ENCODE results near the gene HOXC10.

HOXC10 gene

GRCh38 chr12:53952871-53953734 lies 31.8 kb upstream of the HOXC10 start:
- H3K27ac ChIP-seq: no peak overlapping the region
- TF ChIP-seq, protein P1, sequence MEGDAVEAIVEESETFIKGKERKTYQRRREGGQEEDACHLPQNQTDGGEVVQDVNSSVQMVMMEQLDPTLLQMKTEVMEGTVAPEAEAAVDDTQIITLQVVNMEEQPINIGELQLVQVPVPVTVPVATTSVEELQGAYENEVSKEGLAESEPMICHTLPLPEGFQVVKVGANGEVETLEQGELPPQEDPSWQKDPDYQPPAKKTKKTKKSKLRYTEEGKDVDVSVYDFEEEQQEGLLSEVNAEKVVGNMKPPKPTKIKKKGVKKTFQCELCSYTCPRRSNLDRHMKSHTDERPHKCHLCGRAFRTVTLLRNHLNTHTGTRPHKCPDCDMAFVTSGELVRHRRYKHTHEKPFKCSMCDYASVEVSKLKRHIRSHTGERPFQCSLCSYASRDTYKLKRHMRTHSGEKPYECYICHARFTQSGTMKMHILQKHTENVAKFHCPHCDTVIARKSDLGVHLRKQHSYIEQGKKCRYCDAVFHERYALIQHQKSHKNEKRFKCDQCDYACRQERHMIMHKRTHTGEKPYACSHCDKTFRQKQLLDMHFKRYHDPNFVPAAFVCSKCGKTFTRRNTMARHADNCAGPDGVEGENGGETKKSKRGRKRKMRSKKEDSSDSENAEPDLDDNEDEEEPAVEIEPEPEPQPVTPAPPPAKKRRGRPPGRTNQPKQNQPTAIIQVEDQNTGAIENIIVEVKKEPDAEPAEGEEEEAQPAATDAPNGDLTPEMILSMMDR (conservative IDR thresholded peaks at IDR 0.05): no peak

- H3K27ac ChIP-seq: no peak overlapping the region
- TF ChIP-seq, protein P1 (conservative IDR thresholded peaks at IDR 0.05): no peak
These were observed 30.9 kb upstream of the HOXC10 start for GRCh38 chr12:53953831-53954693.

DNA sequence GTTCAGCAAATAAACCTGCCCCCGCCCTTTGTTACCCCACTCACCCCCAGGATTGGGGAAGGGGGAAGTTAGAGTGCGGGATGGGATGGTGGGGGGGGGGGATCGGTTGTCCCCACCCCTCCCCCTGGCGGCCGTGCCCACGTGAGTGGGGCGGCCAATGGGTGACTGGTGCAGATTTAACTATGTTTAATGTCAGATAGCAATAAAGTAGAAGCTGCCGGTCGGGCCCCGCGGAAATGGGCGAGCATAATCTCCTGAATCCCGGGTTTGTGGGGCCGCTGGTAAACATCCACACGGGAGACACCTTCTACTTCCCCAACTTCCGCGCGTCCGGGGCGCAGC lies 30.3 kb upstream of the HOXC10 start, which contains the start of gene HOXC12:
HOXC12 (plus strand) TSS at position 210 of the 342 bp plus-strand sequence; CDS start at position 237, 27 bp downstream.
- H3K27ac ChIP-seq: no peak within 1 kb of the TSS
- TF ChIP-seq, protein P1 (conservative IDR thresholded peaks at IDR 0.05): no peak

DNA sequence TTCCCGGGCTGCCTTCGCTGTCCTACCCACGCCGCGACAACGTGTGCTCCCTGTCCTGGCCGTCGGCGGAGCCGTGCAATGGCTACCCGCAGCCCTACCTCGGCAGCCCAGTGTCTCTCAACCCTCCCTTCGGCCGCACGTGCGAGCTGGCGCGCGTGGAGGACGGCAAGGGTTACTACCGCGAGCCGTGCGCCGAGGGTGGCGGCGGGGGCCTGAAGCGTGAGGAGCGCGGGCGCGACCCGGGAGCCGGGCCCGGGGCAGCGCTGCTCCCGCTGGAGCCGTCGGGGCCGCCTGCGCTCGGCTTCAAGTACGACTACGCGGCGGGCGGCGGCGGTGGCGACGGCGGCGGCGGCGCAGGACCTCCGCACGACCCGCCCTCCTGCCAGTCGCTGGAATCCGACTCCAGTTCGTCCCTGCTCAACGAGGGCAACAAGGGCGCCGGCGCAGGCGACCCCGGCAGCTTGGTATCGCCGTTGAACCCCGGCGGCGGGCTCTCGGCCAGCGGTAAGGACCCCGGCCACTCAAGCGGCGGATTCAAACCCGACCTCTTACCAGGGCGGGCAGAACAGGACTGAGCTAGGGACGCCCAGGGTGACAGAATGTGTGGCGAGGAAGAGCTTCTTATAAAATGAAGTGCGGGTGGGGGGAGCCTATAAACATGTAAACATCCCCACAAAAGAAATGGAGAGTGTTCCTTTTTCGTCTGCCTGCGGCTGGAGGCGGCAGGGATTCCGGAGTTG lies 29.7 kb upstream of the HOXC10 start:
- TF ChIP-seq, protein P1 (conservative IDR thresholded peaks at IDR 0.05): no peak
- no peak overlapping the region for H3K27ac ChIP-seq

DNA sequence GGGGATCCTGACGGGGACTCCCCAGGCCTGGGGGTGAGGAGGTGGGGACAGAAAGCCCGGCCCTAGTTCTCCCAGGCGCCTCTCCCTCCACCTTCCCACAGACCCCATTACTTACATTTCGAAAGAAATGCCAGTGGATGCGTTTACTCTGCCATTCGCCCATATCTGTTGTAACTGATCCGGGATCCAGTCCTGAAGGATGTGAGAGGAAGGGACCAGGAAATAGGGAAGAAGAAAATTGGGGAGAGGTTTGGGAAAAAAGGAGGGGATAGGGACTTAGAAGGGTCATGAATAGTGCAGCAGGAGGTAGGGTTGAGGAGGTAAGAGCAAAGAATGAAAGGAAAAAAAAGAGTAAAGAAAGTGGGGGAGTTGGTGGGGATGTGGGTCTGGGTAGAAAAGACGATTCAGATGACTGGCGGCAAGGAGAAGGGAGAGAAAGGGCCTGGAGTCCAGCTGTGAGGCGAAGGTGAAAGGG lies 29.1 kb upstream of the HOXC10 start:
- TF ChIP-seq, protein P1 (conservative IDR thresholded peaks at IDR 0.05): no peak

GRCh38 chr12:53956251-53956887 lies 28.6 kb upstream of the HOXC10 start:
- no peak overlapping the region for H3K27ac ChIP-seq
- TF ChIP-seq, protein P1 (conservative IDR thresholded peaks at IDR 0.05): no peak

More for the DNA sequence above, 29.1 kb upstream of the HOXC10 start:
- H3K27ac ChIP-seq: no peak overlapping the region
